ENCODE results near the gene PITPNM3.

PITPNM3 gene

GRCh38 chr17:6480303-6480675 lies 76.1 kb downstream of the PITPNM3 start:
- no peak overlapping the region for H3K4me3 ChIP-seq (ENCODE audit: low read length, poor library complexity, severe bottlenecking)
- H3K9me2 ChIP-seq (replicated peaks; ENCODE audit: low read depth, low read length) = no peaks in the 10 kb centered on the region
- no peak overlapping the region for H3K9ac ChIP-seq (ENCODE audit: low read depth, low read length, poor library complexity, severe bottlenecking)
- H3K9me3 ChIP-seq (ENCODE audit: insufficient read depth, low read depth, low read length) = no peaks in the 10 kb centered on the region
- H3K4me1 ChIP-seq (ENCODE audit: insufficient read depth, low read length, poor library complexity, severe bottlenecking) = no peaks in the 10 kb centered on the region
- H3K36me3 ChIP-seq (ENCODE audit: insufficient read depth, low read length) = no peaks in the 10 kb centered on the region
- H3K27me3 ChIP-seq (ENCODE audit: insufficient read depth, low read length, poor library complexity, severe bottlenecking) = no peaks in the 10 kb centered on the region
- TF ChIP-seq CTCF (conservative IDR thresholded peaks at IDR 0.05; ENCODE audit: low read length) (no peak), EZH2phosphoT487 (IDR thresholded peaks at IDR 0.05; ENCODE audit: borderline replicate concordance) (no peak)
- H3K79me2 ChIP-seq (ENCODE audit: insufficient read depth, low read length) = no peaks in the 10 kb centered on the region
- H3K4me2 ChIP-seq (ENCODE audit: low read depth, low read length, poor library complexity, severe bottlenecking) = no peak overlapping the region
- H3F3A ChIP-seq (ENCODE audit: low read depth) = no peaks in the 10 kb centered on the region
- H4K20me1 ChIP-seq (ENCODE audit: insufficient read depth, low read length, poor library complexity, severe bottlenecking) = no peaks in the 10 kb centered on the region
- no peak overlapping the region for H2AFZ ChIP-seq (ENCODE audit: low read length)

- no peaks in the 10 kb centered on the region for H3K79me2 ChIP-seq (ENCODE audit: insufficient read depth, low read length)
- H3K27me3 ChIP-seq (ENCODE audit: insufficient read depth, low read length, poor library complexity, severe bottlenecking) = no peaks in the 10 kb centered on the region
- H2AFZ ChIP-seq (ENCODE audit: low read length) = no peak overlapping the region
- H3K4me2 ChIP-seq (ENCODE audit: low read depth, low read length, poor library complexity, severe bottlenecking) = no peak overlapping the region
- no peaks in the 10 kb centered on the region for H4K20me1 ChIP-seq (ENCODE audit: insufficient read depth, low read length, poor library complexity, severe bottlenecking)
- no peaks in the 10 kb centered on the region for H3F3A ChIP-seq (ENCODE audit: low read depth)
- no peaks in the 10 kb centered on the region for H3K4me1 ChIP-seq (ENCODE audit: insufficient read depth, low read length, poor library complexity, severe bottlenecking)
- H3K9me3 ChIP-seq (ENCODE audit: insufficient read depth, low read depth, low read length) = no peaks in the 10 kb centered on the region
- H3K9me2 ChIP-seq (replicated peaks; ENCODE audit: low read depth, low read length) = no peaks in the 10 kb centered on the region
- TF ChIP-seq CTCF (conservative IDR thresholded peaks at IDR 0.05; ENCODE audit: low read length) (no peak), EZH2phosphoT487 (IDR thresholded peaks at IDR 0.05; ENCODE audit: borderline replicate concordance) (no peak)
- H3K9ac ChIP-seq (ENCODE audit: low read depth, low read length, poor library complexity, severe bottlenecking) = no peak overlapping the region
- no peak overlapping the region for H3K4me3 ChIP-seq (ENCODE audit: low read length, poor library complexity, severe bottlenecking)
- no peaks in the 10 kb centered on the region for H3K36me3 ChIP-seq (ENCODE audit: insufficient read depth, low read length)
These were observed 76.6 kb downstream of the PITPNM3 start for GRCh38 chr17:6479622-6480302.

- Histone ChIP-seq H3F3A (ENCODE audit: low read depth) (no peaks in the 10 kb centered on the region), H3K27me3 (ENCODE audit: insufficient read depth, low read length, poor library complexity, severe bottlenecking) (no peaks in the 10 kb centered on the region), H3K79me2 (ENCODE audit: insufficient read depth, low read length) (no peaks in the 10 kb centered on the region), H3K4me1 (ENCODE audit: insufficient read depth, low read length, poor library complexity, severe bottlenecking) (no peaks in the 10 kb centered on the region), H3K36me3 (ENCODE audit: insufficient read depth, low read length) (no peaks in the 10 kb centered on the region), H3K9ac (ENCODE audit: low read depth, low read length, poor library complexity, severe bottlenecking) (no peak overlapping the region), H3K4me3 (ENCODE audit: low read length, poor library complexity, severe bottlenecking) (no peak overlapping the region), H3K4me2 (ENCODE audit: low read depth, low read length, poor library complexity, severe bottlenecking) (no peak overlapping the region), H4K20me1 (ENCODE audit: insufficient read depth, low read length, poor library complexity, severe bottlenecking) (no peaks in the 10 kb centered on the region), H3K9me3 (ENCODE audit: insufficient read depth, low read depth, low read length) (no peaks in the 10 kb centered on the region), H3K9me2 (replicated peaks; ENCODE audit: low read depth, low read length) (no peaks in the 10 kb centered on the region), H2AFZ (ENCODE audit: low read length) (no peak overlapping the region)
- TF ChIP-seq CTCF (conservative IDR thresholded peaks at IDR 0.05; ENCODE audit: low read length) = no peak
- no peak for TF ChIP-seq EZH2phosphoT487 (IDR thresholded peaks at IDR 0.05; ENCODE audit: borderline replicate concordance)
These were observed 77.9 kb downstream of the PITPNM3 start for GRCh38 chr17:6478486-6478885.

Measured in Loucy (cell line).